Erythroblast (primary cell): ENCODE results near the gene POLR3E.

Source experiments
- DNase-seq, 2 experiments: peaks; one replicate each; lab custom pipeline; 2025; lab: John Stamatoyannopoulos, UW
- GATA1 ChIP-seq: IDR thresholded peaks from 2 replicates; pipeline ENCODE4 v1.6.1; 2011; ENCODE audit warnings: low read depth, mild to moderate bottlenecking, control low read depth, low read length, moderate library complexity
- POLR2A ChIP-seq: IDR thresholded peaks from 2 replicates; pipeline ENCODE4 v1.6.1; 2011; ENCODE audit warnings: mild to moderate bottlenecking, low read length

Gene POLR3E

GRCh38 chr16:22272870-22273650 lies 24.1 kb upstream of the POLR3E start:
- no peak for DNase-seq
- TF ChIP-seq POLR2A = no peak
- TF ChIP-seq GATA1 = no peak

GRCh38 chr16:22274916-22275315 lies 22.3 kb upstream of the POLR3E start:
- TF ChIP-seq POLR2A (no peak), GATA1 (no peak)
- no peak for DNase-seq

- TF ChIP-seq GATA1 (no peak), POLR2A (no peak)
- no peak for DNase-seq
These were observed 18.6 kb upstream of the POLR3E start for GRCh38 chr16:22278441-22279230.

GRCh38 chr16:22282254-22282892 lies 14.8 kb upstream of the POLR3E start:
- TF ChIP-seq GATA1 (peak; percentile 24), POLR2A (peak; percentile 33)
- DNase-seq = peak; percentile 85 to 95

GRCh38 chr16:22284637-22285036 lies 12.6 kb upstream of the POLR3E start:
- TF ChIP-seq POLR2A (no peak), GATA1 (no peak)
- no peak for DNase-seq

GRCh38 chr16:22285080-22285479 lies 12.1 kb upstream of the POLR3E start:
- DNase-seq = no peak
- TF ChIP-seq POLR2A = no peak
- TF ChIP-seq GATA1 = no peak

- TF ChIP-seq POLR2A (no peak), GATA1 (no peak)
- DNase-seq = no peak
These were observed 6.2 kb upstream of the POLR3E start for GRCh38 chr16:22291020-22291419.

- TF ChIP-seq GATA1 (no peak), POLR2A (no peak)
- peak; percentile 58 to 66 for DNase-seq
These were observed 5.3 kb upstream of the POLR3E start for GRCh38 chr16:22291860-22292318.

- TF ChIP-seq POLR2A (no peak), GATA1 (no peak)
- DNase-seq = peak in 1 of 2 experiments; percentile 28
These were observed 4.9 kb upstream of the POLR3E start for GRCh38 chr16:22292320-22292719.

GRCh38 chr16:22293137-22294106 lies 3.8 kb upstream of the POLR3E start:
- no peak for TF ChIP-seq POLR2A
- TF ChIP-seq GATA1 = no peak
- DNase-seq = no peak

- no peak for TF ChIP-seq POLR2A
- TF ChIP-seq GATA1 = no peak
- DNase-seq = peak; percentile 29 to 59
These were observed 740 bp upstream of the POLR3E start for GRCh38 chr16:22296225-22297113.
